HG02623 (cell line): ENCODE data around the gene INSYN1.
"Not testable (repeated sequence)": the region's sequence is repeated elsewhere in the genome, so short reads cannot be mapped to it uniquely, and the experiment has no call there.

Source experiments
- ATAC-seq: cut with Tn5 transposase; IDR thresholded peaks from one replicate; pipeline ENCODE4 v1.9.1; 2021; ENCODE audit warnings: moderate library complexity; ENCODE audit not compliant: unreplicated experiment

The INSYN1 gene, protein sequence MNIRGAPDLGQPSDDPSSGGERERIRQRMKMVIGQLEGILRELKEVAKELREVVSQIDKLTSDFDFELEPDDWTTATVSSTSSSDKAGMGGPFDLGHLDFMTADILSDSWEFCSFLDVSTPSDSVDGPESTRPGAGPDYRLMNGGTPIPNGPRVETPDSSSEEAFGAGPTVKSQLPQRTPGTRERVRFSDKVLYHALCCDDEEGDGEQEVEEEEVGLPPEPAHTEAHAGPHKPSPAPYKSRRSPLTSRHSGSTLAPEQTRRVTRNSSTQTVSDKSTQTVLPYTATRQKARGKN

DNA sequence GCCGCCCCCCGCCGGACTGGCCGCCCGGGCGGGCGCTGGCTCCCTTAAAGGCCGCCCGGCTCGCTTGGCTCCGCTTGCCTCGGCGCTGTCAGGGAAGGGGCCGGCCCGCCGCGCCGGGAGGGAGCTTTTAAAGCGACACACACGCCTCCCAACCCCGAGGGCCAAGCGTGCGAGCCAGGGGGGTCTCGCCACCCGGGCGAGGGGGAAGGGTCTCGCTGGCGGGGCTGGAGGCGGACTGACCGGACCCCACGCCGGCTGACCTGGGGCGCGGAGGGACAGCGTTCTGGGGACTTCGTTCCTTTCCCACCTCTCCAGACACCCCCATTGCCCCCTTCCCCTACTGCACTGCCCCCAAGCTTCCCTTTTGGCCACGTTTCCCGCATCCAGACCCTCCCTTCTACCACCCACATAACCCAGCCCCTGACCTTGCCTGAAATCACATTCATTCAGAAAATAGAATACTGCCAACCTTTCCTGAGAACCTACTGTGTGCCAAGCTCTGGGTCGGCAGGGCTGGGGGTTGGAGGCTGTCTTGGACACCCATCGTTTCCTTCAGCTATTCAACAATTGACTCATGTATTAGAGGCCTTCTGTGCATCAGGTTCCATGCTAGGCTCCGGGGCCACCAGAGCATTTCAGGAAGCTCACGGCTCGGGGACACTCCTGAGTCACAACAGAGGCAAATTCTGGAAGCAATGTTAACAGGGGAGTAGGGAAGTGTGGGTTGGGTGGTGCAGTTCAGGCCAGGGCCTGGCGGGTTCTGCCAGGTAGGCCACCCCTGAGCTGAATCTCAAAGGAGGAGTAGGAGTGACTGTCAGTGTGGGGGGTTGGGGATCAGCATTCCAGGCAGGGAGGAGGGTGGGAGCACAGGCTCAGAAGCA is at the start of gene INSYN1:
TSS of gene INSYN1 (minus strand) at position 102 of the 881 bp plus-strand sequence. CDS start 2,221 bp downstream, outside the sequence.
- ATAC-seq: no peak

DNA sequence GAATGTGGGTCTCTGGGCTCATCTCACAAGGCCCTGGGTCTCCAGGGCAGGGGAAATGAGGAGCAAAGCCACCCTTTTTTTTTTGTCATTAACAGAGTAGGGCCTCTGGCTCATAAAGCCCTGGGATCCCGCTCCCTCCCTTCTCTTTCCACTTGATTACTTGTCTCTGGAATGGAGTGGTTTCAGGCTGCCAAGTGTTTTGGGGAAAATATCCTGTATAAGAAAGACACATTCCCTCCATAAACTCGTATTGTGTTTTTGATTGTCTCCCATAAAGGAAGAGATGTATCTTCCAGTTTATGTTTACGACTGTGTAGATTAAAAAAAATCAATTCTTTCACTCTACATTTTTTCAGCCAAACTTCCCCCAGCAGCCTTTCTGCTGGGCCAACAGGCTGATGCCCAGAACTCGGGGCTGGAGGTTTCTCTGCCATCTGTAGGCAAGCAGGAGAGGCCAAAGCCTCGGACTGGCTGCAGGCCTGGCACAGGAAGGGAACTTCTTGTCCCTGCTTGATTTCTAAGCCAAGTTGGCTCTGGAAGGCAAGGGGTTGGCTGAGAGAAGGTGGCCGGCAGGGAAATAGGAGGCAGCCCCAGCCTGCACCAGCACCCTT is 49.4 kb upstream of the INSYN1 start:
- no peak for ATAC-seq

DNA sequence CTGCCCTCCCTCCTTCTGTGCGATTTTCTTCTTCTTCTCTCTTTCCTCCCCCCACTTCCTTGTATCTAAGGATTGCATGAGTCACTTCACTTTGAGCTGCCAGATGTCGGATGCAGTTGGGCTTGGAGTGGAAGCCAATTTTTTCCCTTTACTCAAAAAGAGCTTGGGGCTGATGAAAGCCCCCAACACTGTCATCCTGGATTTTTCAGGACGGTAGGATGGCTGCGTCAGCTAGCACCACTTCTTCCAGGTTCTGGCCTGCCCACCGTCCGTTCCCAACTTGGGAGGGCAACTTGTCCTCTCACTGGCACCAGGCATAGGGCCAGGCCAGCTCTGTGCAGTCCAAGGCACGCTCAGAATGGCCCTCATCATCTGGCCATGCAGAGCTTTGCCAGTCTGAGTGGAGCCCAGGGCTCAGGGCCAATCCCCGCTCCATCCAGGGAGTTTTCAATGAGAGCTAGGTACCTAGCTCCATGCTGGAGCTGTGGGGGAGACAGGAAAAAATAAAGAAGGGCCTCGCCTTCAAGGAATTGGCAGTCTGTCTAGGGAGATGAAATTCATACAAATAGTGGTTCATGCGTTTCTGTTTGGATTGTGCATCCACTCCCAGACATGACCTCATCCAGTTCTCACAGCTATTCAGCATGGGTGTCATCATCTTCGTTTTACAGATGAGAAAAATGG is 47.7 kb upstream of the INSYN1 start:
- ATAC-seq: no peak

DNA sequence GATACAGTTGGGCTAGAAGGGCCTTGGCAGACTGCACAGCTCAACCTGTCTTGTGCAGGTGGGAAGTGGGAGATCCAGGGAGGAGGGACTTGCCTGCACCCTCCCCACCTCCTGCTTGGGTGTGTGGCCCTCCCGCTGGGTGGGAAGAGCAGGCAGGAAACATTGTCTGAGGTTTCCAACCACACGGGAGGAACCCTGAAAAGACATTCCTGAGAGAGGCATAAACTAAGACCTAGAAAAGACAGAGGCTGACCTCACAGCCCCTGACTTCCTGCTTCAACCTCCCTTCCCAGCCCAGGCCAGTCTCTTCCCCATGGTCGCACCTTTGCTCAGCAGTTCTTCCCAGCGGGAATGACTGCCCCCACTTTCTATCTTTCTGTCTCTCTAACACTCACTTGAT is 46.3 kb upstream of the INSYN1 start:
- ATAC-seq: no peak

DNA sequence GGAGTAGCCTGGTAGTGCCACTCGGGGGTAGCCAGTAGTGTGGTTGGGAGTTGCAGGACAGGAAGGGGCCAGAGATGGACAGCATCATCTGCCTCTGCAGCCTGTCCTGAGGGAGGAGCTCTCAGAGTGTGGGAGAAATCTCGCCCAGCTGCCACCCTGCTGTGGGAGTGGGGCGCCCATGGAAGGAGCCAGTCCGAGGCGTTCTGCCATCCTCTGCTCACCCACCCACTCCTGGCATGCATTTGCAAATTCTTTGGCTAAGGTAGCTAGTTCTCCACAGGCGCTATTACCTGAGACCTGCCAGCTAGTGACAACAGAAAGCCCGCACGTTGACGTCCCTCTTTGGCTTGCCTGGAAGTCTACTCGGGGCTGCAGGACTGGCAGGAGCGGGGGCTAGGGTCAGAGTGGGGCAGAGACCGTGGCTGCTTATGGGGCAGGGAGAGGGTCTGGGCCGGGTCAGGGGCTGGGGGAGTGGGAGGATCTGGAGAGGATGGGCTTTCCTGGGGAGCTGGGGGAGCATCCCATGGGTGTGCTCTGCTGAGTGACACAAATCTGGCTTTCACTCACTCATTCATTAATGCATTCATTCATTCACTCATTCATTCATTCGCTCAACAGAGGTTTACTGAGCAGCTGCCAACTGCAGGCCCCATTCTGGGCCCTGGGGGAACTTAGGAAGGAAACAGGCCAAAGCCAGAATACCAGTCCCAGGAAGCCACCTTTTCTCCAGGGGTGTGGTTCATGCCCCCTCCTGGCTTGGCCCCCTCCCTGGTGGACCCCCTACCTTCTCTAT is 44.4 kb upstream of the INSYN1 start:
- no peak for ATAC-seq

DNA sequence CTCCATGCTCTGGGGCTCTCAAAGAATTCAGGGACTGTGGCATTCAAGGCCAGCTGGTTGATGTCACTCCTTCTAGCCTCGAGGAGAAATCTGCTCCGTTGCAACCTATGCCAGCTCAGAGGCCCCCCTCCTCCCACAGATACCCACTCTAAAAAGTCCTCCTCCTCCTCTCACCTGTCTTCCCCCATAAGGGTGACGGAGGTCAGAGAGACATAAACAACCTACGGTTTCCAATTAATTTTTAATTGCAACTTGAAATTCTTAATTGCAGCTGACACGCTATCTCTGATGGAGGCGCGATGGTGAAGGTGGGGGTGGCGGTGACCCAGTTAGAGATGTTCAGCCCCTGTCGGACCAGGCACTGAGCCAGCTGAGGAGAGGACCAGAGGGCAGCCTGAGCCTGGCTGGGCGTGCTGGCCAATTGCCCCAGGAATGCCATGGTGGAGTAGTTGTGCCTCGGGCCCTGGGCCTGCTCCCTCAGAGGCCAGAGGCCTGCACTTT is 43.2 kb upstream of the INSYN1 start:
- no peak for ATAC-seq

DNA sequence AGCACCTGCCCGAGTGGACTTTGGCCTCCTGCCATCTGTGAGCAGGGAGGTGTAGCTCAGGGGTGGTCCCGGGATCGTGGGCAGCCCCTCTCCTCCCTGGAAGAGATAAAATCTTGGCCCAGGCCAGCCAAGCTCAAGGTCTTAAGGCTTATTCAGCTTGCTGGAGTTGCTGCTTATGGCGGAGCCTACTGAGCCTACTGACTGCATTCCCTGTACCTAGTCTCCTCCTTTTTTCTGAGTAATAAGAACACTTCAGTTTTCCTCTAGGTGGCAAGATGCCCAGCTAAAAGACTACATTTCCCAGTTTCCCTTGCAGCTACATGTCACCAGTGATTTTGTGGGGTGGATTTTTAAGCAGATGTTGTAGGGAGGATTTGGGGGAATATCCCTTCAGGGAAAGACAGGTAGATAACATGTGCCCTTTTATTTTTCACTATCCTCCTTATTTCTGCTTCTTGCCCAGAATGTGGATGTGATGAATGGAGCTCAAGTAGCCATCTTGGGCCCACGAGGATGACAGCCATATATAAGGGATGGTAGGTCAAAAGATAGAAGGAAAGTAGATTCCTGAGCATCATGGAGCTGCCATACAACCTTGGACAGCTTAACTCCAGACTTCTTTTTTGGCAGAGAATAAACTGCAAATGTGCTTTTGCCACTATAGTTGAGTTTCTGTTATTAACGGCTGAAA is 41.4 kb upstream of the INSYN1 start:
- no peak for ATAC-seq

DNA sequence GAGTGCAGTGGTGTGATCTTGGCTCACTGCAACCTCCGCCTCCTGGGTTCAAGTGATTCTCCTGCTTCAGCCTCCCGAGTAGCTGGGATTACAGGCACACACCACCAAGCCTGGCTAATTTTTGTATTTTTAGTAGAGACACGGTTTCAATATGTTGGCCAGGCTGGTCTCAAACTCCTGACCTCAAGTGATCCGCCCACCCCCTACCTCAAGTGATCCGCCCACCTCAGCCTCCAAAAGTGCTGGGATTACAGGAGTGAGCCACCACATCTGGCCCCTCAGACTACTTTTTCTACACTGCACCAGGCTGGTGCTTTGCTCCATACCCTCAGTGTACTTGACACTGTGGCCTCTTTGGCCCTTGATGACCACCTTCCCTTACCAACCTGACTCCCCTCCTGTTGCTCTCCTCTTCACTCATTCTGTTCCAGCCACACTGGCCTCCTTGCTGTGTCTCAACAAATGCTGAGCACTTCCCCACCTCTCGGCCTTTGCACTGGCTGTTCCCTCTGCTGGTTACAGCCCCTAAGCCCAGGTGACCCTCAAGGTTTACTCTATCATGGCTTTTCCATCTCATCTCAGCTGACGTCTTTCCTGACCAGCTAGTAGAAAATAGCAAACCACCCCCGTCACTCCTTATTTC is 39.9 kb upstream of the INSYN1 start:
- not testable (repeated sequence) for ATAC-seq

DNA sequence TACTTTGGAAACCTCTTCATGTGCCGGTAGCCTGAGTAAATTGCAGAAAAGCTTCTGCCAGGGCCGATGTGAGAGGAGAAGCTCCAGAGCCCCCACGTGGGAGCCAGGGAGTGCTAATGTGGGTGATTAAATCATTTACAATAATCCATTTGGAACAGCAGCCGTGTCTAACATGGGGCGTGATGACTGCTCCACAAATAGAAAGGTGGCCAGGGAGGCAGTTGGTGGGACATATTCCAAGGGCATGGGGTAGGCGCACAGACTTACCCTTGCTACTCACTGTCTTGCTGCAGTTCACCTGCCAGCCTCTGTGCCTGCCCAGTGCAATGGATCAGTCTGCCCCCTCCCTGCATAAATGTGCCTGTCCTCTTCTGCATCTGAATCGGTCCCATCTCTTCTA is 39.3 kb upstream of the INSYN1 start:
- no peak for ATAC-seq

DNA sequence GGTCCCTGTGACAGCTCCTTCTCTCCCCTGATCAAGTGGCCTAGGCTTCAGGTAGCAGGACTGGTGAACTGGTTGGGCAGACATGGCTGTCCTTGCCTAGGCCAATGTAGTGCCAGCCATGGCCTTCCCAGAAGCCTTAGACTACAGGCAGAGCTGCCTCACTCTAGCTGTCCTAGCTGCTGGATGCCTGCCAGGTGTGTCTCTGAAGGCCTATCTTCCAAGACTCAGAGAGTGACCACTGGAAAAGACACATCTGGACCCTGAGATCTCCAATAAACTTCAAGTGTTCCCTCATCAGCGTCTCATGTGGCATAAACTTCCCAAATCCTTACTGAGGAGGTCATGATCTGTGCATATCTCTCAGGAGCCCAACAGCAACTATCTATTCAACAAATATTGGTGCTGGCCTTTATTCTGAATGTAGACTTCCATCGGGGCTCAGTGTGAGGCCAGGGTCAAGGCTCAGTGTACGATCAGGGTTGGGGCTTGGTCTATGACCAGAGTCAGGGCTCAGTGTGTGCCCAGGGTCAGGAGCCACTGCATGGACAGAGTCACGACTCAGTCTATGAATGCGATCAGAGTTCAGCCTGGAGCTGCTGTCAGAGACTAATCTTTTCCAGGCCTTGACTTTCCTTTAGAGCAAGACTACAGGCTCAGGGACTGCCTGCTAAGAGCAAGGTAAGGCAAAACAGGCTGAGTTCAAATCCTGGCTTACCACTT is 36.5 kb upstream of the INSYN1 start:
- ATAC-seq: no peak

DNA sequence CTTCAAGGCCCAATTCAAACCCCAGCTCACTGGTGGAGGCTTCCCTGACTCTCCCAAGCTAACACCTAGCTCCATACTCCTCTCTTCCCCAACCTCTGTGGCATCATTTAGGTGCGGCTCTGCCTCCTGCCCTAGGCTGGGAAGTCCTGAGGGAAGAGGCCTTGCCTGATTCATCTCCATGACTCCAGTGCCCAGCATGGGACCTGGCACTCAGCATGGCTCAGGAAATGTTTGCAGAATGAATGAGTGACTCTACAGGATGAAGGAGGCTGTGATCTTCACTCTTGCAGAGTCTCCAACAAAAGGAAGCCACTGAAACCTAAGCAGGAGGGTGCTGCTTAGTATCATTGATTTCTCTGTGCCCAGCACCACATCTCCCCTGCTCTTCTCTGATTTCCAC is 34.5 kb upstream of the INSYN1 start:
- no peak for ATAC-seq

DNA sequence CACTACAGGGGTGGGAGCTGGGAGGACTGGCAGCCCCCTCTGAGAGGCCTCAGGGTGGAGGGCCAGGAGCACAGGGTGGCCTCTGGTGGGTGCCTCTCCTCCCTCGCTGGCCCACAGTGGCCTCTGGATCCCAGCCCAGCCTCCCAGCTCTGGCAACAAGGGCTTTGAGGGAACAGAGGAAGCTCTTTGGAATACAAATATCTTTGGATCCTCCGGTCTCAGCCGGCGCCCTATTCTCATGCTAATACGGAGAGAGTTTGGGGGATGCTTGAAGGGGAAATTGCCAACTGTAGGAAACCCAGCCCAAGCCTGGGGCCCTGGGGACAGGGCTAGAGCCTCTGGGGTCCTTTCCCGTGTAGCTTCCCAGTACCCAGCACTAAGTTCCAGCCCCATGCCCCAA is 33.4 kb upstream of the INSYN1 start:
- no peak for ATAC-seq

DNA sequence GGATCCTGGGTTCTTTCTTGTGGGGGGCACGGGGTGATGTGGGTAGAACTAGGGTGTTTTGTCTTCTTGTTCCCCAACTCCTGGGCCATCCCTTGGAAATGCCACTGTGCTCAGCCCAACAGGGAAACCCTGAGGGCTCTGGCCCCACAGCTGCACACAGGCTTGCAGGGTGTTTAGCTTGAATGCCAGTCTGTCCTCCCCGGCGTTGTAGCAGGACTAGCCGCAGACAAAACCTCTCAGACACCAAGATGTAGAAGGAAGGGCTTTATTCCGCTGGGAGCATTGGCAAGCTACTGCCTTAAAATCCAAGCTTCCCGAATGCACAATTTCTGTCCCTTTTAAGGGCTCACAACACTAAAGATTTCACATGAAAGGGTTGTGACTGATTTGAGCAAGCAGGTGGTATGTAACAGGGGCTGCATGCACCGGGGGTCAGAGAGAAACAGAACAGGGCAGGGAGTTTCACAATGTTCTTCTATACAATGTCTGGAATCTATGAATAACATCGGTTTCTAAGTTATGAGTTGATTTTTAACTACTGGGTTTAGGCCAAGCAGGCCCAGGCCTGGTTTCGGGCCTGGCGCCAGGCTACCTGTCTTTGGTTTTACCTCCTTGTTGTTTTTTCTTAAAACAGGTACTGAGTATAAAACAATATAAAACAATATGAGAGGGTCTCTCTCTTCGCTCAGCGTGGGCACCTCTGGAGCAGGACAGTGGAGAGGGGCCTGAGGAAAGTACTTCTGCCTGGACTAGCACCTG is 32.3 kb upstream of the INSYN1 start:
- not testable (repeated sequence) for ATAC-seq

DNA sequence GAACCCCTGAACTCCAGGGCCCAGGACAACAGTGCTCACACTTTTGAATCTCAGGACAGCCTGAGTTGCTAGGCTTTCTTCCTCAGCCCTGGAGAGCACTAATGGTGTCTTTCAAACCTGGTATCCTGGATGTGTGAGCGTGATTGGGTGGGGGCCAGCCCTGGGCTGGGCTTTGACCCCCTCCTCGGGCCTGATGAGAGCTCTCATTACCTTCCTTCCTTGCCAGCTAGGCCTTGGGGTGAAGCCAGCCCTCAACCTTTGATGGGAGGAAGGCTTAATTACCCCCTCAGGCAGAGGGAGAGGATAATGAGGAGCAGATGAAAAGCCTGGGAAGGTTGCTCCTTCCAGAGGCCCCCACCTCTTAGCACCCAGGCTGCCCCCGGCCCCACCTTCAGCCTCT is 31.1 kb upstream of the INSYN1 start:
- ATAC-seq: no peak

DNA sequence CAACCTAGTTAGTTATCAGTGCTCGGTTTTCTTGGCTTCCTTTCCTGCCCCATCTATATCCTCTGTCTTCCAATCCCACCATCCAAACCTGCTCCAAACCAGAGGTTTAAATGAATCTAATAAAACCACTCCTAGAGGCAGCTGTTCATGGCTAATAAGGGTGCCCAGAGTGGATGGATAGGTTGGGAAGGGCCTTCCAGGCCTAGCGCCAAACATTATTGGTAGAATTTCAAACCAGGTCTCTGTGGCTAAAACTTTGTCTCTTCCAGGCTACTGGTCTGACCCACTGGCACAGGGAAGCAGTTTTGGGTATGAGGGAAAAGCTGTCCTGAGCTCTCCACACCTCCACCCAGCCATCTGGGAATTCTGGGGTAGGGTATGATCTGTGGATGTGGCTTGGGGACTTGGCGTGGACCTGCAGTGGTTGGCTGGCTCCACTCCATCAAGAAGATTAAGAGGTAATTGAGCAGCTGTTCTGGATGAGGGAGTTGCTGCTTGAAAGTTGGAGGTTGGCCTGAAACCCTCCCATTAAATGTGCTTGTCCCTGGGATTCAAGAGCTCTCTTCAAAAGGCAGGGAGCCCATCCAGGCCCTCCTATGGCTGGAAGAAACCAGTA is 29.3 kb upstream of the INSYN1 start:
- ATAC-seq: no peak

DNA sequence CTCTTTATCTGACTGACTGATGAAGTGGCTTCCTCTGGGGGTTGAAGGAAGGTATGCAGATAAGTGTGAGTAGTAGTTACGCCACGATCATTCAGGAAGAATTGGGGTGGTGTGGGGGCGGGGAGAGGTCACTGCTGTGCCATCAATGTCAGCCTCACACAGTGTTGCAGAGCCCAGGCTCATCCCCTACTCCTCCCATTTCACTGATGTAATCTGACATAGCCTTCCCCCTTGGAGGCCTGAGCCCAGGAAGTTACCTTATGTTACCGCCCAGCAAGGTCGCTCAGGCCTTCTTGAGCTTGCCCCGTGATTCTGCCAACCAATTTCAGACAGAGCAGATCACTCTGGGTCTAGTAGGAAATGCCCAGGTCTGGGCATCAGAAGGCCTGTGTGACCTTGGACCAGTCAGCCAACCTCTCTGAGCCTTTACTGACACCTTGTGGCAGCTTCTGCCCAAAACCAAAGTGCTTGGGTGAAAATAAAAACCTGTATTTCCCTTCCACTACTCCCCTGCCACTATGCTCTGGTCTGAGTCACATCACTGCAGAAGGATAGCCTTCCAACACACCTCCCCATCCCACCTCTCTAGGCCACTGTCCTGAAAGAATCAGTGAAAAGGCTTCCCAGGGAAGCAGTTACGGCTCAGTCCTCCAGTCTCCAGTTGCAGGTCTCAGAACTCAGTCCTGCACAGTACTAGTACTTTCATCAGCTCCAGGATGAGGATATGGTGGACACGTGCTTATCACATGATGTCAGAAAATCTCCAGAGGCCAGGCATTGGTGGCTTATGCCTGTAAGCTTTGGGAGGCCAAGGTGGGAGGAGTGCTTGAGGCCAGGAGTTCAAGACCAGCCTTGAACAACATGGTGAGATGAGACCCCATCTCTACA is 28.1 kb upstream of the INSYN1 start:
- no peak for ATAC-seq
